Transverse colon (tissue), 4 donors: ENCODE results near the gene PHKG2.

Experiments
- CTCF ChIP-seq, 5 experiments: fragments of 200-600 bp in 3 of 5; fragments of 450-650 bp in 2 of 5; sonication (generic) in 3 of 5; IDR thresholded peaks; 1 replicate in 2 of 5; 2 replicates in 3 of 5; pipeline ENCODE4 v1.5.1; 2016 to 2017; ENCODE audit warnings: antibody characterized with exemption in 5 of 5, inconsistent platforms in 3 of 5, mild to moderate bottlenecking in 2 of 5, moderate library complexity in 1 of 5
- EP300 ChIP-seq: sonication (generic); formaldehyde crosslinking; IDR thresholded peaks from one replicate; pipeline ENCODE4 v1.6.1; 2017; ENCODE audit warnings: antibody characterized with exemption, low read depth
- POLR2A ChIP-seq: fragments of 450-650 bp; IDR thresholded peaks from one replicate; pipeline ENCODE4 v1.6.1; 2016; ENCODE audit warnings: antibody characterized with exemption, mild to moderate bottlenecking, moderate library complexity
- POLR2AphosphoS5 ChIP-seq, 3 donors: sonication (generic); formaldehyde crosslinking; IDR thresholded peaks; one replicate each; pipeline ENCODE4 v1.6.1; 2016; ENCODE audit warnings: antibody characterized with exemption in 3 of 3

GRCh38 chr16:30793508-30794069 lies 45.4 kb downstream of the PHKG2 start:
- TF ChIP-seq POLR2AphosphoS5 (IDR thresholded peaks at IDR 0.05) (no peak), CTCF (IDR thresholded peaks at IDR 0.05) (no peak), POLR2A (no peak), EP300 (no peak)
